Activated T-cell treated with anti-CD3 and anti-CD28 coated beads for 24 hours (primary cell): ENCODE data around the gene RALGDS.
"Not testable (repeated sequence)": the region's sequence is repeated elsewhere in the genome, so short reads cannot be mapped to it uniquely, and the experiment has no call there.

ENCODE experiments used
- DNase-seq: peaks from one replicate; pipeline ENCODE4 v3.0.0-alpha.2; 2020; ENCODE audit warnings: low read depth

The RALGDS gene

GRCh38 chr9:133067006-133067405 is 54.0 kb downstream of the RALGDS start:
- no peak for DNase-seq

- DNase-seq = no peak
Observed at GRCh38 chr9:133066181-133066983, 54.7 kb downstream of the RALGDS start.

DNA sequence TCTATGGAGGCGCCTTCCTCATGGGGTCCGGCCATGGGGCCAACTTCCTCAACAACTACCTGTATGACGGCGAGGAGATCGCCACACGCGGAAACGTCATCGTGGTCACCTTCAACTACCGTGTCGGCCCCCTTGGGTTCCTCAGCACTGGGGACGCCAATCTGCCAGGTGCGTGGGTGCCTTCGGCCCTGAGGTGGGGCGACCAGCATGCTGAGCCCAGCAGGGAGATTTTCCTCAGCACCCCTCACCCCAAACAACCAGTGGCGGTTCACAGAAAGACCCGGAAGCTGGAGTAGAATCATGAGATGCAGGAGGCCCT is 56.0 kb downstream of the RALGDS start:
- DNase-seq = no peak

GRCh38 chr9:133064241-133065069 is 56.6 kb downstream of the RALGDS start:
- DNase-seq = no peak

DNA sequence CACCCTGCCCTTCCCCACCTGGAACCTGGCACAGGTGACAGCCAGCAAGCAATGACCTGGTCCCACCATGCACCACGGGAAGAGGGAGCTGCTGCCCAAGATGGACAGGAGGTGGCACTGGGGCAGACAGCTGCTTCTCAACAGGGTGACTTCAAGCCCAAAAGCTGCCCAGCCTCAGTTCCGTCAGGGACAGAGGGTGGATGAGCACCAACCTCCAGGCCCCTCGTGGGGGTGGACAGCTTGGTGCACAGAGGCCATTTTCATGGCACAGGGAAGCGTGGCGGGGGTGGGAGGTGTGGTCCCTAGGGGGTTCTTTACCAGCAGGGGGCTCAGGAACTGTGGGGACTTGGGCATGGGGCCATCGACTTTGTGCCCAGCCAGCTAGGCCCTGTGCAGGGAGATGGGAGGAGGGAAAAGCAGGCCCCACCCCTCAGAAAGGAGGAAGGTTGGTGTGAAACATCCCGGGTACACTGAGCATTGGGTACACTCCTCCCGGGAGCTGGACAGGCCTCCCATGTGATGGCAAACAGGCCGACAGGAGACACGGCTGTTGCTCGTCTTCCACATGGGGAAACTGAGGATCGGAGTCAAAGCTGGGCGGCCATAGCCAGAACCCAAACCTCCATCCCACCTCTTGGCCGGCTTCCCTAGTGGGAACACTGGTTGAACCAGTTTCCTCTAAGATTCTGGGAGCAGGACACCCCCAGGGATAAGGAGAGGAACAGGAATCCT is 57.4 kb downstream of the RALGDS start:
- no peak for DNase-seq

- DNase-seq = no peak
Observed at GRCh38 chr9:133063159-133063499, 57.9 kb downstream of the RALGDS start.

DNA sequence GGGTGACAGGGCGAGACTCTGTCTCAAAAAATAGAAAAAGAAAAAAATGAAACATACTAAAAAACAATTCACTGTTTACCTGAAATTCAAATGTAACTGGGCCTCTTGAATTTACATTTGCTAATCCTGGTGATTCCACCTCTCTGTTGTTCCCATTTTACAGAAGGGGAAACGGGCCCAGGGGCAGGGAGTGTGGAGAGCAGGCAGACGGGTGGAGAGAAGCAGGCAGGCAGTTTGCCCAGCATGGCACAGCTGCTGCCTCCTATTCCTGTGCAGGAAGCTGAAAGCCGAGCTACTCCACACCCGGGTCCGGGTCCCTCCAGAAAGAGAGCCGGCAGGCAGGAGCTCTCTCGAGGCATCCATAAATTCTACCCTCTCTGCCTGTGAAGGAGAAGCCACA is 58.5 kb downstream of the RALGDS start:
- DNase-seq = not testable (repeated sequence)

GRCh38 chr9:133061764-133062145 is 59.3 kb downstream of the RALGDS start, which contains the start of gene CEL:
CEL (plus strand) TSS chr9:133061981; CDS start chr9:133062003, 22 bp downstream.
- DNase-seq = not testable (repeated sequence)

DNA sequence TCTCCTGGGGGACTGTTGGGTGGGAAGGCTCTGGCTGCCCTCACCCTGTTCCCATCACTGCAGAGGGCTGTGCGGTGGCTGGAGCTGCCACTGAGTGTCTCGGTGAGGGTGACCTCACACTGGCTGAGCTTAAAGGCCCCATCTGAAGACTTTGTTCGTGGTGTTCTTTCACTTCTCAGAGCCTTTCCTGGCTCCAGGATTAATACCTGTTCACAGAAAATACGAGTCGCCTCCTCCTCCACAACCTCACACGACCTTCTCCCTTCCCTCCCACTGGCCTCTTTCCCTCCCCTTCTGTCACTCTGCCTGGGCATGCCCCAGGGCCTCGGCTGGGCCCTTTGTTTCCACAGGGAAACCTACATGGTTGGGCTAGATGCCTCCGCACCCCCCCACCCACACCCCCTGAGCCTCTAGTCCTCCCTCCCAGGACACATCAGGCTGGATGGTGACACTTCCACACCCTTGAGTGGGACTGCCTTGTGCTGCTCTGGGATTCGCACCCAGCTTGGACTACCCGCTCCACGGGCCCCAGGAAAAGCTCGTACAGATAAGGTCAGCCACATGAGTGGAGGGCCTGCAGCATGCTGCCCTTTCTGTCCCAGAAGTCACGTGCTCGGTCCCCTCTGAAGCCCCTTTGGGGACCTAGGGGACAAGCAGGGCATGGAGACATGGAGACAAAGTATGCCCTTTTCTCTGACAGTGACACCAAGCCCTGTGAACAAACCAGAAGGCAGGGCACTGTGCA is 59.8 kb downstream of the RALGDS start:
- DNase-seq = not testable (repeated sequence)

DNA sequence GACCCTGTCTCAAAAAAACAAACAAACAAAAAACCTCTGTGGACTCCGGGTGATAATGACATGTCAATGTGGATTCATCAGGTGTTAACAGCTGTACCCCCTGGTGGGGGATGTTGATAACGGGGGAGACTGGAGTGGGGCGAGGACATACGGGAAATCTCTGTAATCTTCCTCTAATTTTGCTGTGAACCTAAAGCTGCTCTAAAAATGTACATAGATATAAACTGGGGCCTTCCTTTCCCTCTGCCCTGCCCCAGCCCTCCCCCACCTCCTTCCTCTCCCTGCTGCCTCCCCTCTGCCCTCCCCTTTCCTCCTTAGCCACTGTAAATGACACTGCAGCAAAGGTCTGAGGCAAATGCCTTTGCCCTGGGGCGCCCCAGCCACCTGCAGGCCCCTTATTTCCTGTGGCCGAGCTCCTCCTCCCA is 60.6 kb downstream of the RALGDS start:
- DNase-seq = no peak

DNA sequence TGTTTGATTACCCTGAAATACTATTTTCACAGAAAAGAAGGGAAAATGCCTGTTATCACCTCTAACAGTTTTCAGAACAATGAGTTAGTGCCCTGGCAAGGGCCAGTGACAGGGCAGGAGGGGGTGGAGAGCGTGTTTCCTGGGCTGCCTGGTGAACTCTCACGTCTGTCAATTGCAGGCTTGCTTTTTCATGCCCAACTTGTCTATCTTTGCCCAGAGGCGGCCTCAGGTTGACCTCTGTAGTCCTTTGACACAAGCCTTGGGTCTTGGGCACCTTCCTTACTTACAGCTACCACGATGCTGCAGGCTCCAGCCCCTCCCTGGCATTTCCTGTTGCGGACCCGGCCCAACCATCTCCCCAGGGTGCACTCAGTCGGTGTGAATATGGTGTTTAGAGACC is 61.4 kb downstream of the RALGDS start:
- no peak for DNase-seq

DNA sequence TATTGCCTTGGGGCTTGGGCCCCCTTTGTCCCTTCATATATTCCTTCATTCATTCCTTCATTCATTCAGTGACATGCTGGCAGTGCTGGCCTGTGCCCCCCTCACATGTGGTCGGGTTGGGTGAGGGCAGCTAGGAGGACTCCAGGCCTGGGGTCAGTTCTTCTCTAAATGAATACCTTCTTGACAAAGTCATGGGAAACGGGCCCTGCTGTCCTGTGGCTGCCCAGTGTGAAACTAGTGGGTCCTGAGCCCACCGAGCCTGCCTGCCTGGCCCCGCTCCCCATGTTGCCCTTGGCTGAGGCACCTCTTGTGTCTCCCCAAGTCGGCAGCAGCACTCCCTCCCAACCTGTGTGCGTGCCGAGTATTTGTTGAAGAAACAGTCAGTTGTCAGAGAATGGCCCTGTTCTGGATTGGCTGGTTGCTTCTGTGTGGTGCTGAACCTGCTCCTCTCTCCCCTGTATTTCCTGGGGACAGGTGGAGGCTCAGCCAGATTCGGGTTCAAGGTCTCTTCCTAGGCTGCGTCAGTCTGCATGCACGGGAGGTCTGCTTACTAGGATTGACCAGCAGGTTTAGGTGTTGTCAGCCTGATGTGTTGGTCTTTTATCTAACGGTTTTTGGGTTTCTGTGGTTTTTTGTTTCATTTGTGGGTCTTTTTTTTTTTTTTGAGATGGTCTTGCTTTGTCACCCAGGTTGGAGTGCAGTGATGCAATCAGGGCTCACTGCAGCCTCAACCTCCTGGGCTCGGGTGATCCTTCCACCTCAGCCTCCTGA is 62.3 kb downstream of the RALGDS start:
- no peak for DNase-seq

DNA sequence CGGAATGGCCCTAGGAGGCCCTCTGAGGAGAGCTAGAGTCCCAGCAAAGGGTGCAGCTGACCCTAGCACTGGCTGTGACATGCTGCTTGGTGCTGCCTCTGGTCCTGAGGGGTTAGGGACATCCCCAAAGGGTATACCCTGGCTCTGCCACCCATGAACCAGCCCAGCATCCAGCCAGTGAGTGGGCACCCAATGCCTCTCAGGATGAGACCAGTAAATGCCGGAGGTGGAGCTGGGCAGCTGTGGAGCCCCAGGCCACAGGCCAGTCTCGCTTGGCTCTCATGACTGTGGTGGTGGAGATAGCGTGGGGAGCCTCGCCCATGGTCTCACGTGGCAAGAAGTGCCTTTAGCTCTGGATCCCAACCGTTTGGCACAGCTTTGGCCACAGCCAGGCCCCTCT is 63.0 kb downstream of the RALGDS start:
- DNase-seq = no peak

DNA sequence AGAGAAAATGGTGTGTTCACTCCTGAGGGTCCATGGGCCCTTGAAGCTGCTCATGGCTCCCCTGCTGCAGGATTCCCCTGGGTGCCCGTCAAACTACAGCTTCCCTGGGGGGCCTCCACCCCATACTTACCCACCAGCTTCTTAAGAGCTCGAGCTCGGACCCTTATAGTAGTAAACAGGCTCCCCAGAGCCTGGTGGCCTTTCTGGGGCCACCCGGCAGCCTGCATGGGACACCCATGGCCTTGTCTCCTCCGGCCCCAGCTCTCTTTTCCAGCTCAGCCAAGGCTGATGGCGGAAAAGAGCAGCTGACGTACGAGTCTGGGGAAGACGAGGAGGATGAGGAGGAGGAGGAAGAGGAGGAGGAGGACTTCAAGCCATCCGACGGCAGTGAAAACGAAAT is 63.5 kb downstream of the RALGDS start:
- no peak for DNase-seq

DNA sequence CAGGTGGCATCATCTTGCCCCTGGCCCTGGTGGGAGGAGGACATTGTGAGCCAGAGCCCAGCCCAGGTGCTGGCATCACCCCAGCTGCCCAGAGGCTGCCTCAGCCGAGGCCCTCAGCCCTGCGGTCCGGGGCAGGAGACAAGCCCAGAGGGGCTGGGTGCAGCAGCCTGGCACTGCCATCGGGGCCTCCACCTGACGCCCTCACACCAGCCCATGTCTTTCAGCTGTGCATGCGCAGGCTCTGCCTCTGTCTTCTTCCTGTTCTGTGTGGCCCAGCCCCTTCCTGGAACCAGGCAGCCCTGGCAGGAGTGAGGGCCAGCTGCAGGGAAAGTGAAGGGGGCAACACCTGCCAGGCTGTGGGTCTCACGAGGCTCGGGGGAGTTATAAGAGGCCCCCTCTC is 64.0 kb downstream of the RALGDS start:
- DNase-seq = no peak

- DNase-seq = no peak
Observed at GRCh38 chr9:133056533-133056932, 64.5 kb downstream of the RALGDS start.

- DNase-seq = no peak
Observed at GRCh38 chr9:133055788-133056420, 65.1 kb downstream of the RALGDS start.

DNA sequence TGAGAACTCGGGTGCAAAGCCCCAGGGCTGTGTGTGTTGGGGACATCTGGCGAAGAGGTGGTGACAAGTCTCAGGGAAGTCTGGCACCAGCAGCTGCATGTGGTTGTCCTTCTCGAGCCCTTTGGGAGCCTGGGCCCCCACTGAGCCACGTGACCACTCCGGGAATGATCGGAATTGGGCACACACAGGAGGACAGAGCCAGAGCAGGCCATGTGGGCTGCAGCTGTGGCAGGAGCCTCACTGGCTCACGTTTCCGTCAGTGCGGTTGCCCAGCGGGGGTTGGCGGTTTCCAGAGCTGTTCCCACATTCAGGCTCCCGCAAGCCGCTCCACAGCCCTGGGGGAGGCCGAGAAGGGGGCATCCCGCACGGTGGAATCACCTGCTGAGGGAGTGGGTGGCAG is 66.1 kb downstream of the RALGDS start:
- DNase-seq = no peak

GRCh38 chr9:133054194-133054890 is 66.7 kb downstream of the RALGDS start:
- no peak for DNase-seq

DNA sequence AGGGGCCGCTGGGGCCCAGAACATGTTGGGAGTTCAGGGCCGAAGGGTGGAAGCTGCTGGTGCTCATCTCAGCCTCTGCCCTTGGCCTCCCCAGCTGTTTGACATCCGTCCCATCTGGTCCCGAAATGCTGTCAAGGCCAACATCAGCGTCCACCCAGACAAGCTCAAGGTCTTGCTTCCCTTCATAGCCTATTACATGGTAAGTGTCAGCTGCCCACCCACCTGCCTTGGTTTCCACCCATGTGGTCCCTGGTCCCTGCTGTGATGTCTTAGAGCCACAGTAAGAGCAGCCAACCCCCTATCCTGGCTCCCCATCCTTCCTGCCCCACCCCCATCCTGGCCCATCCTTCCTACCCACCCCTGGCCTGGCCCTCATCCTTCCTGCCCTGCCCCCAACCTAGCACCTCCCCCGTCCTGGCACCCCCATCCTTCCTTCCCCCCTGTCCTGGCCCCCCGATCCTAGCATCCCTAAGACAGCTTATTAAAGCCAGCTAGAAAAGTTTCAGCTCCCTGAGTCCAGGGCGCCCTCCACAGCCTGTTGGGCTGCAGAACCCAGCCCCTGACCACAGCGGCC is 69.0 kb downstream of the RALGDS start:
- no peak for DNase-seq
